Sigmoid colon (tissue), 4 donors: ENCODE data around the gene FKTN.

Experiments used
- CTCF ChIP-seq, 4 experiments: fragments of 450-650 bp in 3 of 4; fragments of 200-600 bp in 1 of 4; IDR thresholded peaks; one replicate each; pipeline ENCODE4 v1.5.1; 2016 to 2019; ENCODE audit warnings: antibody characterized with exemption in 4 of 4, mild to moderate bottlenecking in 3 of 4, moderate library complexity in 2 of 4
- POLR2AphosphoS5 ChIP-seq, 4 donors: sonication (generic); formaldehyde crosslinking; IDR thresholded peaks; one replicate each; pipeline ENCODE4 v1.6.1; 2017; ENCODE audit warnings: antibody characterized with exemption in 4 of 4

- no peak for TF ChIP-seq CTCF (IDR thresholded peaks at IDR 0.05)
- TF ChIP-seq POLR2AphosphoS5 (IDR thresholded peaks at IDR 0.05): no peak
Observed at GRCh38 chr9:105661011-105661410, 103.1 kb downstream of the FKTN start.
